ENCODE results near the gene VEGFC.

DNA sequence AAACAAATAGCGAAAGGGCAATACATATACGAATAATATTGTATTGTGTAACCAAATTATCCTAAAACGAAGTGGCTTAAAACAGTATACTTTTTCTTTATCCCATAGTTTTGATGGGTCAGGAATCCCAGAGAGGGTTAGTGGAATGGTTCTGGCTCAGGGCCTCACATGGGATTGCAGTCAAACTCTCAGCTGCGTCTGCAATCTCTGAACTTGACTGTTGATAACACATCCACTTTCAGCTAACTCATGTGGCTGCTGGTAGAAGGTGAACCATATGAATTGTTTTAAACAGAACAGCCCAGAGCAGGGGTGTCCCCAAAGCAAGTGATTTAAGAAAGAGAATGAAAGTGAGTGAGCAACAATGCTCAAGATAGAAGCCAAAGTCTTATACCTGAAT, 127.8 kb downstream of the VEGFC start:
- TF ChIP-seq, protein P1, sequence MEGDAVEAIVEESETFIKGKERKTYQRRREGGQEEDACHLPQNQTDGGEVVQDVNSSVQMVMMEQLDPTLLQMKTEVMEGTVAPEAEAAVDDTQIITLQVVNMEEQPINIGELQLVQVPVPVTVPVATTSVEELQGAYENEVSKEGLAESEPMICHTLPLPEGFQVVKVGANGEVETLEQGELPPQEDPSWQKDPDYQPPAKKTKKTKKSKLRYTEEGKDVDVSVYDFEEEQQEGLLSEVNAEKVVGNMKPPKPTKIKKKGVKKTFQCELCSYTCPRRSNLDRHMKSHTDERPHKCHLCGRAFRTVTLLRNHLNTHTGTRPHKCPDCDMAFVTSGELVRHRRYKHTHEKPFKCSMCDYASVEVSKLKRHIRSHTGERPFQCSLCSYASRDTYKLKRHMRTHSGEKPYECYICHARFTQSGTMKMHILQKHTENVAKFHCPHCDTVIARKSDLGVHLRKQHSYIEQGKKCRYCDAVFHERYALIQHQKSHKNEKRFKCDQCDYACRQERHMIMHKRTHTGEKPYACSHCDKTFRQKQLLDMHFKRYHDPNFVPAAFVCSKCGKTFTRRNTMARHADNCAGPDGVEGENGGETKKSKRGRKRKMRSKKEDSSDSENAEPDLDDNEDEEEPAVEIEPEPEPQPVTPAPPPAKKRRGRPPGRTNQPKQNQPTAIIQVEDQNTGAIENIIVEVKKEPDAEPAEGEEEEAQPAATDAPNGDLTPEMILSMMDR (conservative IDR thresholded peaks at IDR 0.05) = no peak
- TF ChIP-seq EZH2 (IDR thresholded peaks at IDR 0.05; ENCODE audit: low read depth) = no peak
